Measurements from ENCODE around the gene POU2F3. TPM values are rescaled to one million over a fixed set of nuclear protein-coding genes. Genes with fewer than 3 reads are reported as not detected.

Gene POU2F3
- total RNA-seq, 1 donor from 2014 or later: not detected

DNA sequence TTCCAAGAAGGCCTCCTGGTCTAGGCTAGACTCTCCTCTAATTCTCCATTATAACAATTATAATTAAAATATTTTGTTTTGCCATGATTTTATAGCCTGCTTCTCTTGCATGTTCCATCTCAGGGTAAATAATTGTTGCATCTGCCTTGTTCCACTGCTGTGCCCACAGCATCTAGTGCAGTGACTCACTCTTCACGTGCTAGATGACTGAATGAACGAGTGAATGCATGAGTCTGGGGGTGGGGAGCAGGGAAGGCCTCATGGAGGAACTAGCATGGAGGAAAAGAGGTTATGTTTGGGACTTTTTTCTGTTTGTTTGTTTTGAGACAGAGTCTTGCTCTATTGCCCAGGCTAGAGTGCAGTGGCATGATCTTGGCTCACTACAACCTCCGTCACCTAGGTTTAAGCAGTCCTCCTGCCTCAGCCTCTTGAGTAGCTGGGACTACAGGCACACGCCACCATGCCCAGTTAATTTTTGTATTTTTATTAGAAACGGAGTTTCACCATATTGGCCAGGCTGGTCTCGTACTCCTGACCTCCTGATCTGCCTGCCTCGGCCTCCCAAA is 34.3 kb upstream of the POU2F3 start:
- no peaks in the 10 kb centered on the region for H3K36me3 Mint-ChIP-seq (ENCODE audit: unreplicated experiment)
- H3K4me1 Mint-ChIP-seq (ENCODE audit: unreplicated experiment): peaks cover 8% of the 10 kb centered on the region
- H3K27ac Mint-ChIP-seq (ENCODE audit: unreplicated experiment): no peak overlapping the region
- no peaks in the 10 kb centered on the region for H3K9me3 Mint-ChIP-seq (ENCODE audit: unreplicated experiment)
- no peak overlapping the region for H3K4me3 Mint-ChIP-seq (ENCODE audit: unreplicated experiment)
- H3K27me3 Mint-ChIP-seq (ENCODE audit: unreplicated experiment): peaks cover 26% of the 10 kb centered on the region
- TF ChIP-seq, protein P1, sequence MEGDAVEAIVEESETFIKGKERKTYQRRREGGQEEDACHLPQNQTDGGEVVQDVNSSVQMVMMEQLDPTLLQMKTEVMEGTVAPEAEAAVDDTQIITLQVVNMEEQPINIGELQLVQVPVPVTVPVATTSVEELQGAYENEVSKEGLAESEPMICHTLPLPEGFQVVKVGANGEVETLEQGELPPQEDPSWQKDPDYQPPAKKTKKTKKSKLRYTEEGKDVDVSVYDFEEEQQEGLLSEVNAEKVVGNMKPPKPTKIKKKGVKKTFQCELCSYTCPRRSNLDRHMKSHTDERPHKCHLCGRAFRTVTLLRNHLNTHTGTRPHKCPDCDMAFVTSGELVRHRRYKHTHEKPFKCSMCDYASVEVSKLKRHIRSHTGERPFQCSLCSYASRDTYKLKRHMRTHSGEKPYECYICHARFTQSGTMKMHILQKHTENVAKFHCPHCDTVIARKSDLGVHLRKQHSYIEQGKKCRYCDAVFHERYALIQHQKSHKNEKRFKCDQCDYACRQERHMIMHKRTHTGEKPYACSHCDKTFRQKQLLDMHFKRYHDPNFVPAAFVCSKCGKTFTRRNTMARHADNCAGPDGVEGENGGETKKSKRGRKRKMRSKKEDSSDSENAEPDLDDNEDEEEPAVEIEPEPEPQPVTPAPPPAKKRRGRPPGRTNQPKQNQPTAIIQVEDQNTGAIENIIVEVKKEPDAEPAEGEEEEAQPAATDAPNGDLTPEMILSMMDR (IDR thresholded peaks at IDR 0.05): no peak
- no peak for DNase-seq (ENCODE audit: extremely low spot score, unreplicated experiment)

DNA sequence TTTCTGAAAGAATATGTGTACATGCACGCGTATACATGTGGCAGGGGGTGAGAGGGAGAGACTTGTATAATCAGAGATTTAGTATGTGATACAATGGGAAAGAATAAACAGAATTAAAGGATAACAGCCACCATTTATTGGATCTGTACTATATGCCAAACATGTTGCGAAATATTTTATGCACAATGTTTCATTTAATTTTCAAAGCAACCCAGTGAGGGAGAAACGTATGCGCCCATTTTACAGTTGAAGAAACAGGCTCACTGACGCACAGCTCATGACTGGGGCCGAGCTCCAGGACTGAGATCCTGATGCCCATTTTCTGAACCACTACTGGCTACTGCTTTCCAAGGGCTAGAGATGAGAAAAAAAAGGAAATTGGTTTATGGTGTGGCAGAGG is 32.4 kb upstream of the POU2F3 start:
- TF ChIP-seq, protein P1 (IDR thresholded peaks at IDR 0.05): no peak
- no peaks in the 10 kb centered on the region for H3K9me3 Mint-ChIP-seq (ENCODE audit: unreplicated experiment)
- H3K4me1 Mint-ChIP-seq (ENCODE audit: unreplicated experiment): peaks cover 16% of the 10 kb centered on the region
- no peak overlapping the region for H3K27ac Mint-ChIP-seq (ENCODE audit: unreplicated experiment)
- peaks cover 16% of the 10 kb centered on the region for H3K27me3 Mint-ChIP-seq (ENCODE audit: unreplicated experiment)
- DNase-seq (ENCODE audit: extremely low spot score, unreplicated experiment): no peak
- no peaks in the 10 kb centered on the region for H3K36me3 Mint-ChIP-seq (ENCODE audit: unreplicated experiment)
- H3K4me3 Mint-ChIP-seq (ENCODE audit: unreplicated experiment): no peak overlapping the region

- Mint-ChIP-seq H3K9me3 (ENCODE audit: unreplicated experiment) (no peaks in the 10 kb centered on the region), H3K4me1 (ENCODE audit: unreplicated experiment) (peaks cover 21% of the 10 kb centered on the region), H3K4me3 (ENCODE audit: unreplicated experiment) (no peak overlapping the region), H3K36me3 (ENCODE audit: unreplicated experiment) (no peaks in the 10 kb centered on the region), H3K27ac (ENCODE audit: unreplicated experiment) (no peak overlapping the region), H3K27me3 (ENCODE audit: unreplicated experiment) (peaks cover 16% of the 10 kb centered on the region)
- DNase-seq (ENCODE audit: extremely low spot score, unreplicated experiment): no peak
- TF ChIP-seq, protein P1 (IDR thresholded peaks at IDR 0.05): no peak
Measured at GRCh38 chr11:120208001-120208441, 31.9 kb upstream of the POU2F3 start.

- no peaks in the 10 kb centered on the region for H3K9me3 Mint-ChIP-seq (ENCODE audit: unreplicated experiment)
- H3K36me3 Mint-ChIP-seq (ENCODE audit: unreplicated experiment): no peaks in the 10 kb centered on the region
- H3K27ac Mint-ChIP-seq (ENCODE audit: unreplicated experiment): no peak overlapping the region
- DNase-seq (ENCODE audit: extremely low spot score, unreplicated experiment): no peak
- H3K4me3 Mint-ChIP-seq (ENCODE audit: unreplicated experiment): no peak overlapping the region
- H3K4me1 Mint-ChIP-seq (ENCODE audit: unreplicated experiment): peaks cover 21% of the 10 kb centered on the region
- H3K27me3 Mint-ChIP-seq (ENCODE audit: unreplicated experiment): peaks cover 14% of the 10 kb centered on the region
- TF ChIP-seq, protein P1 (IDR thresholded peaks at IDR 0.05): no peak
Measured at GRCh38 chr11:120208777-120209176, 31.2 kb upstream of the POU2F3 start.

GRCh38 chr11:120209746-120210625 is 30.0 kb upstream of the POU2F3 start:
- TF ChIP-seq, protein P1 (IDR thresholded peaks at IDR 0.05): no peak
- Mint-ChIP-seq H3K4me1 (ENCODE audit: unreplicated experiment) (peaks cover 21% of the 10 kb centered on the region), H3K27me3 (ENCODE audit: unreplicated experiment) (peaks cover 11% of the 10 kb centered on the region), H3K36me3 (ENCODE audit: unreplicated experiment) (no peaks in the 10 kb centered on the region), H3K9me3 (ENCODE audit: unreplicated experiment) (no peaks in the 10 kb centered on the region), H3K4me3 (ENCODE audit: unreplicated experiment) (peak overlapping the region; percentile 75), H3K27ac (ENCODE audit: unreplicated experiment) (peak overlapping the region; percentile 76)
- no peak for DNase-seq (ENCODE audit: extremely low spot score, unreplicated experiment)
